ENCODE data around the gene NRG3.

DNA sequence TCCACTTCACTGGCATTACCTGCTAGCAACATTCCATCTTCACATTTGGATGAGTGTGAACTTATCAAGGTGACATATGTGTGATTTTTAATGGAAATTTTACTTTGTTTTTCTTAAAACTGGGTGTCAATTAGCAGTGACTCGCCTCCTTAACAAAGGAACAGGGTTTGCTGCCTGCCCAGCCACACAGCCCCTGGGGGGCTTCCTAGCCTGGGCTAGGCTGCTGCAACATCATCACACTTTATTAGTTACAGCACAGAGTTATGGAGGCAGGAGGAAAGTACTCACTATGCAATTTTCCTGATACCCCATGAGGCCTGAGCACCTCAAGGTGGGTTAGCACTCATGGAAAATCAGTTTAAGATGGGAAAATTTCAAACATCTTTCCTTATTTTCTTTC is 861.3 kb downstream of the NRG3 start:
- TF ChIP-seq, protein P1, sequence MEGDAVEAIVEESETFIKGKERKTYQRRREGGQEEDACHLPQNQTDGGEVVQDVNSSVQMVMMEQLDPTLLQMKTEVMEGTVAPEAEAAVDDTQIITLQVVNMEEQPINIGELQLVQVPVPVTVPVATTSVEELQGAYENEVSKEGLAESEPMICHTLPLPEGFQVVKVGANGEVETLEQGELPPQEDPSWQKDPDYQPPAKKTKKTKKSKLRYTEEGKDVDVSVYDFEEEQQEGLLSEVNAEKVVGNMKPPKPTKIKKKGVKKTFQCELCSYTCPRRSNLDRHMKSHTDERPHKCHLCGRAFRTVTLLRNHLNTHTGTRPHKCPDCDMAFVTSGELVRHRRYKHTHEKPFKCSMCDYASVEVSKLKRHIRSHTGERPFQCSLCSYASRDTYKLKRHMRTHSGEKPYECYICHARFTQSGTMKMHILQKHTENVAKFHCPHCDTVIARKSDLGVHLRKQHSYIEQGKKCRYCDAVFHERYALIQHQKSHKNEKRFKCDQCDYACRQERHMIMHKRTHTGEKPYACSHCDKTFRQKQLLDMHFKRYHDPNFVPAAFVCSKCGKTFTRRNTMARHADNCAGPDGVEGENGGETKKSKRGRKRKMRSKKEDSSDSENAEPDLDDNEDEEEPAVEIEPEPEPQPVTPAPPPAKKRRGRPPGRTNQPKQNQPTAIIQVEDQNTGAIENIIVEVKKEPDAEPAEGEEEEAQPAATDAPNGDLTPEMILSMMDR (IDR thresholded peaks at IDR 0.05 in 2 of 3, conservative IDR thresholded peaks at IDR 0.05 in 1 of 3; ENCODE audit: borderline replicate concordance in 1 of 3, insufficient read depth in 1 of 3, low read depth in 2 of 3, low read length in 2 of 3): no peak
- TF ChIP-seq POLR2A (IDR thresholded peaks at IDR 0.05; ENCODE audit: borderline replicate concordance, extremely low read depth, insufficient read depth, insufficient read length) (no peak), POLR2AphosphoS5 (IDR thresholded peaks at IDR 0.05; ENCODE audit: low read depth, low read length) (no peak), EGR1 (IDR thresholded peaks at IDR 0.05; ENCODE audit: low read depth) (no peak), SP1 (IDR thresholded peaks at IDR 0.05; ENCODE audit: low read depth) (no peak)
- TF ChIP-seq, protein P2, sequence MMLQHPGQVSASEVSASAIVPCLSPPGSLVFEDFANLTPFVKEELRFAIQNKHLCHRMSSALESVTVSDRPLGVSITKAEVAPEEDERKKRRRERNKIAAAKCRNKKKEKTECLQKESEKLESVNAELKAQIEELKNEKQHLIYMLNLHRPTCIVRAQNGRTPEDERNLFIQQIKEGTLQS (IDR thresholded peaks at IDR 0.05): no peak
